ENCODE data around the gene NR4A2. TPM values are rescaled to one million over a fixed set of nuclear protein-coding genes. Genes with fewer than 3 reads are reported as not detected.
A peak's percentile ranks its signal among the peaks of the same experiment; 100 is the strongest.

Gene NR4A2
- total and polyA plus RNA-seq, 7 donors: 1.8 to 11.3 (median 2.6) TPM

GRCh38 chr2:156349605-156350004 is 17.1 kb upstream of the NR4A2 start:
- H3K4me3 ChIP-seq: no peak overlapping the region
- DNase-seq: no peak
- no peak overlapping the region for H3K27ac ChIP-seq
- no peaks in the 10 kb centered on the region for H3K27me3 ChIP-seq
- TF ChIP-seq POLR2A (IDR thresholded peaks at IDR 0.05) (no peak), CTCF (IDR thresholded peaks at IDR 0.05) (no peak), EP300 (IDR thresholded peaks at IDR 0.05) (no peak), POLR2AphosphoS5 (IDR thresholded peaks at IDR 0.05) (no peak)
- no peaks in the 10 kb centered on the region for H3K36me3 ChIP-seq
- intact Hi-C loops (cut with DNase I): no loop called here
- H3K9me3 ChIP-seq: no peaks in the 10 kb centered on the region
- no peaks in the 10 kb centered on the region for H3K4me1 ChIP-seq

DNA sequence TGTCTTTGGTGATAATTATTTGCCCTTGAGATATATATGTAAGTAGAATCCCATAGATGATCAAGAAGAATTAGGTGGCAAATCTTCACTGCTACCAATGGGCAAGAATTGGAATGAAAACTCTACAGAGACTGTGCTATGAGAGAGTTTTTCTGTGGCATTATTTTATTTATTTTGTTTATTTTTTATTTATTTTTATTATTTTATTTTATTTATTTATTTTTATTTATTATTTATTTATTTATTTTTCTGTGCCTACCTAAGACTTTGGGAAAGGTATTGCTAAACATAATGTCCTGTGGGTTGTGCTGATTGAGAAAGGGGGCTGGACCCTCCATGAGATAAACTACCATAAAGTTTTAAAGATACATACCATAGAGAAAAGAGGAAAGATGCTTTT is 16.6 kb upstream of the NR4A2 start:
- H3K36me3 ChIP-seq: no peaks in the 10 kb centered on the region
- no peaks in the 10 kb centered on the region for H3K9me3 ChIP-seq
- intact Hi-C loops (cut with DNase I): no loop called here
- no peaks in the 10 kb centered on the region for H3K4me1 ChIP-seq
- TF ChIP-seq POLR2A (IDR thresholded peaks at IDR 0.05) (no peak), CTCF (IDR thresholded peaks at IDR 0.05) (no peak), EP300 (IDR thresholded peaks at IDR 0.05) (no peak), POLR2AphosphoS5 (IDR thresholded peaks at IDR 0.05) (no peak)
- H3K27ac ChIP-seq: no peak overlapping the region
- H3K27me3 ChIP-seq: no peaks in the 10 kb centered on the region
- DNase-seq: no peak
- H3K4me3 ChIP-seq: no peak overlapping the region

GRCh38 chr2:156347431-156347830 is 14.9 kb upstream of the NR4A2 start:
- intact Hi-C loops (cut with DNase I): no loop called here
- H3K36me3 ChIP-seq: no peaks in the 10 kb centered on the region

DNA sequence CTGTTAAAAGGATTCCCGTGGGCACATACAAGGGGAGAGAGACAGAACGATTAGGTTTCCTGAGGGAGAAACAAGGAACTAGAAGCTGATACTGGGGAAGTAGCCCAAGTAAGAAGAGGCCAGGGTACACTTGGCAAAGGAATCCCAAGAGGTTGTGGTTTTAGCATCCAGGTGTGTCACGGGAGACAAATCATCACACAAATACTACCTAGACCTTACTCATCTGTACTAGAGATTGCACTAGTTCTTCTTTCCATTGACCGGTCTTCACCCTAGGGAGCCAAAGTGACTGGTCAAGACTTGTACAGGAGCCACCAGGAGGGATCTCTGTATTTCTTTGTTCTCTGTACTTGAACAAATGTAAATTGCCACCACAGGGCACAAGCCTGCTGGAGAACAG is 14.2 kb upstream of the NR4A2 start:
- TF ChIP-seq CTCF (IDR thresholded peaks at IDR 0.05) (no peak), POLR2AphosphoS5 (IDR thresholded peaks at IDR 0.05) (no peak), EP300 (IDR thresholded peaks at IDR 0.05) (no peak), POLR2A (IDR thresholded peaks at IDR 0.05) (no peak)
- Histone ChIP-seq H3K27ac (no peak overlapping the region), H3K9me3 (no peaks in the 10 kb centered on the region), H3K4me1 (peaks cover 0 to 5% (median 0%) of the 10 kb centered on the region in 4 donors), H3K4me3 (no peak overlapping the region), H3K27me3 (no peaks in the 10 kb centered on the region), H3K36me3 (no peaks in the 10 kb centered on the region)
- DNase-seq: no peak
- WGBS, 2 donors: 63 to 65% methylated on average over 4 of the region's 4 CpGs
- intact Hi-C loops (cut with DNase I): no loop called here

More at GRCh38 chr2:156347431-156347830, 14.9 kb upstream of the NR4A2 start:
- TF ChIP-seq POLR2AphosphoS5 (IDR thresholded peaks at IDR 0.05) (no peak), EP300 (IDR thresholded peaks at IDR 0.05) (no peak), POLR2A (IDR thresholded peaks at IDR 0.05) (no peak), CTCF (IDR thresholded peaks at IDR 0.05) (no peak)
- peaks cover 0 to 5% (median 0%) of the 10 kb centered on the region in 4 donors for H3K4me1 ChIP-seq
- H3K27ac ChIP-seq: no peak overlapping the region
- H3K9me3 ChIP-seq: no peaks in the 10 kb centered on the region
- 26 to 73% methylated on average over 3 of the region's 3 CpGs for WGBS, 2 donors
- H3K27me3 ChIP-seq: no peaks in the 10 kb centered on the region
- no peak for DNase-seq
- H3K4me3 ChIP-seq: no peak overlapping the region

- Histone ChIP-seq H3K4me1 (peaks cover 0 to 11% (median 6%) of the 10 kb centered on the region in 4 donors), H3K4me3 (no peak overlapping the region), H3K27me3 (no peaks in the 10 kb centered on the region), H3K36me3 (no peaks in the 10 kb centered on the region), H3K27ac (peak overlapping the region in 1 of 4 donors; percentile 43), H3K9me3 (no peaks in the 10 kb centered on the region)
- no peak for DNase-seq
- TF ChIP-seq CTCF (IDR thresholded peaks at IDR 0.05) (no peak), EP300 (IDR thresholded peaks at IDR 0.05) (no peak), POLR2A (IDR thresholded peaks at IDR 0.05) (no peak), POLR2AphosphoS5 (IDR thresholded peaks at IDR 0.05) (no peak)
- intact Hi-C loops (cut with DNase I): no loop called here
- 83 to 88% methylated on average over 3 of the region's 3 CpGs for WGBS, 2 donors
These were observed 13.1 kb upstream of the NR4A2 start for GRCh38 chr2:156345582-156345981.
